Measurements from ENCODE around the gene NR1H4. TPM values are rescaled to one million over a fixed set of nuclear protein-coding genes. Genes with fewer than 3 reads are reported as not detected.

Gene NR1H4
- total RNA-seq, 1 donor from 2014 or later: not detected

GRCh38 chr12:100481021-100481420, 7.4 kb downstream of the NR1H4 start:
- H3K9me3 Mint-ChIP-seq (ENCODE audit: unreplicated experiment): peaks cover 2% of the 10 kb centered on the region
- Histone ChIP-seq H3K4me1 (ENCODE audit: insufficient read depth, low read length) (no peaks in the 10 kb centered on the region), H3K36me3 (ENCODE audit: insufficient read depth, low read length) (no peaks in the 10 kb centered on the region), H3K27ac (ENCODE audit: low read depth, low read length) (no peak overlapping the region), H3K27me3 (ENCODE audit: insufficient read depth, low read length) (no peaks in the 10 kb centered on the region), H4K20me1 (ENCODE audit: insufficient read depth, low read length) (no peaks in the 10 kb centered on the region), H2AFZ (ENCODE audit: low read depth, low read length) (no peak overlapping the region), H3K4me2 (ENCODE audit: low read length) (no peak overlapping the region), H3K9ac (ENCODE audit: low read length) (no peak overlapping the region), H3K79me2 (ENCODE audit: insufficient read depth, low read length) (no peaks in the 10 kb centered on the region), H3K4me3 (ENCODE audit: insufficient read depth, low read depth, low read length) (no peak overlapping the region), H3K9me3 (ENCODE audit: insufficient read depth, low read depth, low read length) (no peaks in the 10 kb centered on the region)
- no peaks in the 10 kb centered on the region for H3K36me3 Mint-ChIP-seq (ENCODE audit: low read depth, unreplicated experiment)
- no peak overlapping the region for H3K4me3 Mint-ChIP-seq (ENCODE audit: unreplicated experiment)
- no peak overlapping the region for H3K27ac Mint-ChIP-seq (ENCODE audit: unreplicated experiment)
- DNase-seq (ENCODE audit: low read depth) (no peak), FAIRE-seq (no peak)
- H3K4me1 Mint-ChIP-seq (ENCODE audit: low read depth, unreplicated experiment): no peaks in the 10 kb centered on the region
- H3K27me3 Mint-ChIP-seq (ENCODE audit: low read depth, unreplicated experiment): no peaks in the 10 kb centered on the region
- TF ChIP-seq CTCF (IDR thresholded peaks at IDR 0.05; ENCODE audit: insufficient read depth, low read depth, low read length): no peak
- no peak for TF ChIP-seq EZH2 (IDR thresholded peaks at IDR 0.05; ENCODE audit: insufficient read depth, low read length)

GRCh38 chr12:100484183-100484886, 10.7 kb downstream of the NR1H4 start:
- no peak overlapping the region for H3K4me3 Mint-ChIP-seq (ENCODE audit: unreplicated experiment)
- peaks cover 2% of the 10 kb centered on the region for H3K9me3 Mint-ChIP-seq (ENCODE audit: unreplicated experiment)
- peak; percentile 55 for DNase-seq (ENCODE audit: low read depth)
- no peaks in the 10 kb centered on the region for H3K36me3 Mint-ChIP-seq (ENCODE audit: low read depth, unreplicated experiment)
- no peaks in the 10 kb centered on the region for H3K4me1 ChIP-seq (ENCODE audit: insufficient read depth, low read length)
- no peaks in the 10 kb centered on the region for H3K79me2 ChIP-seq (ENCODE audit: insufficient read depth, low read length)
- H4K20me1 ChIP-seq (ENCODE audit: insufficient read depth, low read length): no peaks in the 10 kb centered on the region
- H3K4me1 Mint-ChIP-seq (ENCODE audit: low read depth, unreplicated experiment): no peaks in the 10 kb centered on the region
- H3K27me3 Mint-ChIP-seq (ENCODE audit: low read depth, unreplicated experiment): no peaks in the 10 kb centered on the region
- no peak overlapping the region for H3K4me2 ChIP-seq (ENCODE audit: low read length)
- H3K27ac ChIP-seq (ENCODE audit: low read depth, low read length): no peak overlapping the region
- H3K9ac ChIP-seq (ENCODE audit: low read length): no peak overlapping the region
- no peaks in the 10 kb centered on the region for H3K9me3 ChIP-seq (ENCODE audit: insufficient read depth, low read depth, low read length)
- no peak for TF ChIP-seq EZH2 (IDR thresholded peaks at IDR 0.05; ENCODE audit: insufficient read depth, low read length)
- TF ChIP-seq CTCF (IDR thresholded peaks at IDR 0.05; ENCODE audit: insufficient read depth, low read depth, low read length): no peak
- H2AFZ ChIP-seq (ENCODE audit: low read depth, low read length): no peak overlapping the region
- H3K4me3 ChIP-seq (ENCODE audit: insufficient read depth, low read depth, low read length): no peak overlapping the region
- H3K27me3 ChIP-seq (ENCODE audit: insufficient read depth, low read length): no peaks in the 10 kb centered on the region
- H3K27ac Mint-ChIP-seq (ENCODE audit: unreplicated experiment): no peak overlapping the region
- FAIRE-seq: no peak
- no peaks in the 10 kb centered on the region for H3K36me3 ChIP-seq (ENCODE audit: insufficient read depth, low read length)

GRCh38 chr12:100484891-100485471, 11.3 kb downstream of the NR1H4 start:
- FAIRE-seq: no peak

More at GRCh38 chr12:100484891-100485471, 11.3 kb downstream of the NR1H4 start:
- H3K9ac ChIP-seq (ENCODE audit: low read length): no peak overlapping the region
- no peak for DNase-seq (ENCODE audit: low read depth)
- no peak overlapping the region for H3K4me3 Mint-ChIP-seq (ENCODE audit: unreplicated experiment)
- TF ChIP-seq CTCF (IDR thresholded peaks at IDR 0.05; ENCODE audit: insufficient read depth, low read depth, low read length) (no peak), EZH2 (IDR thresholded peaks at IDR 0.05; ENCODE audit: insufficient read depth, low read length) (no peak)
- H3K4me1 ChIP-seq (ENCODE audit: insufficient read depth, low read length): no peaks in the 10 kb centered on the region
- no peaks in the 10 kb centered on the region for H3K4me1 Mint-ChIP-seq (ENCODE audit: low read depth, unreplicated experiment)
- H3K4me3 ChIP-seq (ENCODE audit: insufficient read depth, low read depth, low read length): no peak overlapping the region
- H4K20me1 ChIP-seq (ENCODE audit: insufficient read depth, low read length): no peaks in the 10 kb centered on the region
- peaks cover 2% of the 10 kb centered on the region for H3K9me3 Mint-ChIP-seq (ENCODE audit: unreplicated experiment)
- no peaks in the 10 kb centered on the region for H3K9me3 ChIP-seq (ENCODE audit: insufficient read depth, low read depth, low read length)
- H3K27me3 ChIP-seq (ENCODE audit: insufficient read depth, low read length): no peaks in the 10 kb centered on the region
- H3K27me3 Mint-ChIP-seq (ENCODE audit: low read depth, unreplicated experiment): no peaks in the 10 kb centered on the region
- H3K4me2 ChIP-seq (ENCODE audit: low read length): no peak overlapping the region
- no peak overlapping the region for H3K27ac Mint-ChIP-seq (ENCODE audit: unreplicated experiment)
- no peak overlapping the region for H2AFZ ChIP-seq (ENCODE audit: low read depth, low read length)
- no peaks in the 10 kb centered on the region for H3K36me3 Mint-ChIP-seq (ENCODE audit: low read depth, unreplicated experiment)
- no peaks in the 10 kb centered on the region for H3K36me3 ChIP-seq (ENCODE audit: insufficient read depth, low read length)
- no peak overlapping the region for H3K27ac ChIP-seq (ENCODE audit: low read depth, low read length)
- no peaks in the 10 kb centered on the region for H3K79me2 ChIP-seq (ENCODE audit: insufficient read depth, low read length)

All from astrocyte (in vitro differentiated cells and primary cell).